Activated CD8-positive, alpha-beta T cell treated with anti-CD3 and anti-CD28 coated beads for 36 hours (primary cell): ENCODE results near the gene POLRMT. TPM values are rescaled to one million over a fixed set of nuclear protein-coding genes. Genes with fewer than 3 reads are reported as not detected.
"Not testable (repeated sequence)": the region's sequence is repeated elsewhere in the genome, so short reads cannot be mapped to it uniquely, and the experiment has no call there.

Experiments
- ATAC-seq: fragments of 200-7000 bp; cut with Tn5 transposase; one replicate; pipeline ENCODE4 v1.10.0; 2021; ENCODE audit warnings: mild to moderate bottlenecking, moderate library complexity
- CTCF ChIA-PET: fragments of 350-600 bp; sonication (Branson Sonifier 250); formaldehyde crosslinking; loops from one replicate; lab custom pipeline; 2021; ENCODE audit warnings: antibody characterized with exemption; lab: Charles Lee
- POLR2A ChIA-PET: fragments of 350-600 bp; sonication (Branson Sonifier 250); formaldehyde crosslinking; loops from one replicate; lab custom pipeline; 2021; ENCODE audit warnings: antibody characterized with exemption; lab: Charles Lee
- DNase-seq: peaks from one replicate; pipeline ENCODE4 v3.0.0-alpha.2; 2020
- H3K27ac Mint-ChIP-seq: one replicate; pipeline ENCODE4 v1.8.0; 2021; ENCODE audit warnings: mild to moderate bottlenecking, mixed read lengths
- H3K27me3 Mint-ChIP-seq: one replicate; pipeline ENCODE4 v1.8.0; 2021; ENCODE audit warnings: mixed read lengths
- H3K36me3 Mint-ChIP-seq: one replicate; pipeline ENCODE4 v1.8.0; 2021; ENCODE audit warnings: low read depth, mixed read lengths
- H3K4me1 Mint-ChIP-seq: one replicate; pipeline ENCODE4 v1.8.0; 2021; ENCODE audit warnings: low read depth, mixed read lengths
- H3K4me3 Mint-ChIP-seq: one replicate; pipeline ENCODE4 v1.8.0; 2021; ENCODE audit warnings: mild to moderate bottlenecking, moderate library complexity, mixed read lengths
- H3K9me3 Mint-ChIP-seq: one replicate; pipeline ENCODE4 v1.8.0; 2021; ENCODE audit warnings: mixed read lengths
- CTCF ChIP-seq: fragments of 200-600 bp; IDR thresholded peaks from one replicate; pipeline ENCODE4 v1.8.0; 2022; ENCODE audit warnings: antibody characterized with exemption, mild to moderate bottlenecking
- intact Hi-C: fragments of 100-400 bp; cut with micrococcal nuclease; formaldehyde crosslinking; loops from one replicate; pipeline ENCODE4 v1.10.0; 2022
- total RNA-seq, 2 experiments: library from RNA; stranded (reverse); gene quantifications; one replicate each; pipeline ENCODE4 v1.2.3, GENCODE V29; 2021

POLRMT gene
- total RNA-seq, 2 experiments from 2014 or later, result 66.6 to 67.9 TPM

GRCh38 chr19:632579-633067 is 714 bp downstream of the POLRMT start:
- peak; percentile 75 for DNase-seq
- Mint-ChIP-seq H3K4me1 (peaks cover 19% of the 10 kb centered on the region), H3K9me3 (no peaks in the 10 kb centered on the region), H3K36me3 (peaks cover 34% of the 10 kb centered on the region), H3K27me3 (no peaks in the 10 kb centered on the region), H3K27ac (peak overlapping the region; percentile 92), H3K4me3 (peak overlapping the region; percentile 98)
- ATAC-seq, result peak; percentile 47
- POLR2A ChIA-PET, result interaction anchor here (0.9 to 2.3 kb wide), 5 partner anchors 20 to 44 kb away, joined by 3 to 6 read pairs (median 3); partner anchors contain the start of gene RNF126
- no peak for TF ChIP-seq CTCF
- CTCF ChIA-PET, result interaction anchor here (1.7 to 2.6 kb wide), 2 partner anchors 48 to 100 kb away, joined by 5 to 9 read pairs; partner anchors contain the start of gene CDC34
- intact Hi-C loops, result no loop called here

GRCh38 chr19:629961-630714 is 3.2 kb downstream of the POLRMT start:
- ATAC-seq, result no peak
- Mint-ChIP-seq H3K4me1 (peaks cover 19% of the 10 kb centered on the region), H3K27ac (no peak overlapping the region), H3K9me3 (no peaks in the 10 kb centered on the region), H3K27me3 (no peaks in the 10 kb centered on the region), H3K4me3 (no peak overlapping the region), H3K36me3 (peaks cover 39% of the 10 kb centered on the region)
- intact Hi-C loops, result no loop called here
- ChIA-PET CTCF (interaction anchor here (1.5 kb wide), 1 partner anchor 46 kb away, joined by 4 read pairs; no protein-coding TSS in a partner anchor), POLR2A (interaction anchor here (2.3 kb wide), 1 partner anchor 18 kb away, joined by 6 read pairs; no protein-coding TSS in a partner anchor)
- no peak for TF ChIP-seq CTCF
- no peak for DNase-seq

GRCh38 chr19:629515-629914 is 3.8 kb downstream of the POLRMT start:
- H3K27ac Mint-ChIP-seq, ATAC-seq, POLR2A ChIA-PET, H3K9me3 Mint-ChIP-seq, intact Hi-C loops, DNase-seq, H3K4me3 Mint-ChIP-seq, H3K27me3 Mint-ChIP-seq: not testable (repeated sequence)
- peaks cover 39% of the 10 kb centered on the region for H3K36me3 Mint-ChIP-seq
- peaks cover 19% of the 10 kb centered on the region for H3K4me1 Mint-ChIP-seq
- CTCF ChIA-PET, result interaction anchor here (1.5 kb wide), 1 partner anchor 45 kb away, joined by 4 read pairs; no protein-coding TSS in a partner anchor

- peaks cover 39% of the 10 kb centered on the region for H3K36me3 Mint-ChIP-seq
These were observed 5.2 kb downstream of the POLRMT start for GRCh38 chr19:628168-628567.

GRCh38 chr19:626566-626965 is 6.8 kb downstream of the POLRMT start:
- ATAC-seq, H3K27me3 Mint-ChIP-seq, intact Hi-C loops, H3K27ac Mint-ChIP-seq, H3K9me3 Mint-ChIP-seq, DNase-seq, H3K4me3 Mint-ChIP-seq: not testable (repeated sequence)
- Mint-ChIP-seq H3K36me3 (peaks cover 28% of the 10 kb centered on the region), H3K4me1 (peaks cover 14% of the 10 kb centered on the region)
- CTCF ChIA-PET, result interaction anchor here (1.0 to 2.0 kb wide), 3 partner anchors 42 to 116 kb away, joined by 3 to 6 read pairs (median 4); no protein-coding TSS in a partner anchor
- POLR2A ChIA-PET, result interaction anchor here (0.6 kb wide), 1 partner anchor 83 kb away, joined by 3 read pairs; no protein-coding TSS in a partner anchor

More at GRCh38 chr19:628168-628567, 5.2 kb downstream of the POLRMT start:
- Mint-ChIP-seq H3K27me3 (no peaks in the 10 kb centered on the region), H3K9me3 (no peaks in the 10 kb centered on the region), H3K4me1 (peaks cover 19% of the 10 kb centered on the region), H3K27ac (no peak overlapping the region), H3K4me3 (no peak overlapping the region)
- intact Hi-C loops, result no loop called here
- DNase-seq (peak; percentile 35), ATAC-seq (no peak)
- ChIA-PET POLR2A (interaction anchor here (0.7 kb wide), 1 partner anchor 45 kb away, joined by 3 read pairs; no protein-coding TSS in a partner anchor), CTCF (interaction anchor here (1.5 kb wide), 1 partner anchor 44 kb away, joined by 4 read pairs; no protein-coding TSS in a partner anchor)
- peak; percentile 51 for TF ChIP-seq CTCF
